ENCODE results near the gene SRGAP1. TPM values are rescaled to one million over a fixed set of nuclear protein-coding genes. Genes with fewer than 3 reads are reported as not detected.

Gene SRGAP1
- total RNA-seq, 1 experiment from 2014 or later = 28.3 TPM

- CTCF ChIA-PET = no interaction called here
- DNase-seq = no peak
- H3K36me3 Mint-ChIP-seq (ENCODE audit: insufficient read depth, unreplicated experiment) = no peaks in the 10 kb centered on the region
- H3K27me3 Mint-ChIP-seq (ENCODE audit: unreplicated experiment) = no peaks in the 10 kb centered on the region
- H3K9me3 Mint-ChIP-seq (ENCODE audit: low read depth, unreplicated experiment) = no peaks in the 10 kb centered on the region
- no TSS peak for BruUV-seq (replicated peaks)
- peaks cover 24% of the 10 kb centered on the region for H3K4me1 Mint-ChIP-seq (ENCODE audit: low read depth, unreplicated experiment)
- TF ChIP-seq CTCF (IDR thresholded peaks at IDR 0.05; ENCODE audit: unreplicated experiment) = no peak
- intact Hi-C loops (cut with micrococcal nuclease; ENCODE audit: unreplicated experiment) = no loop called here
- no peak overlapping the region for H3K4me3 Mint-ChIP-seq (ENCODE audit: low read depth, unreplicated experiment)
- no peak overlapping the region for H3K27ac Mint-ChIP-seq (ENCODE audit: unreplicated experiment)
These were observed 138.2 kb downstream of the SRGAP1 start for GRCh38 chr12:63982604-63983295.

GRCh38 chr12:63985456-63985855 lies 141.0 kb downstream of the SRGAP1 start:
- no peak for TF ChIP-seq CTCF (IDR thresholded peaks at IDR 0.05; ENCODE audit: unreplicated experiment)
- H3K4me3 Mint-ChIP-seq (ENCODE audit: low read depth, unreplicated experiment) = no peak overlapping the region
- no TSS peak for BruUV-seq (replicated peaks)
- H3K27ac Mint-ChIP-seq (ENCODE audit: unreplicated experiment) = no peak overlapping the region
- no peaks in the 10 kb centered on the region for H3K27me3 Mint-ChIP-seq (ENCODE audit: unreplicated experiment)
- intact Hi-C loops (cut with micrococcal nuclease; ENCODE audit: unreplicated experiment) = no loop called here
- H3K4me1 Mint-ChIP-seq (ENCODE audit: low read depth, unreplicated experiment) = no peaks in the 10 kb centered on the region
- H3K36me3 Mint-ChIP-seq (ENCODE audit: insufficient read depth, unreplicated experiment) = no peaks in the 10 kb centered on the region
- DNase-seq = no peak
- no peaks in the 10 kb centered on the region for H3K9me3 Mint-ChIP-seq (ENCODE audit: low read depth, unreplicated experiment)
- CTCF ChIA-PET = no interaction called here

GRCh38 chr12:63985945-63986344 lies 141.4 kb downstream of the SRGAP1 start:
- peaks cover 4% of the 10 kb centered on the region for H3K36me3 Mint-ChIP-seq (ENCODE audit: insufficient read depth, unreplicated experiment)
- H3K4me1 Mint-ChIP-seq (ENCODE audit: low read depth, unreplicated experiment) = peaks cover 4% of the 10 kb centered on the region
- CTCF ChIA-PET = no interaction called here
- no peak for DNase-seq
- no peak overlapping the region for H3K4me3 Mint-ChIP-seq (ENCODE audit: low read depth, unreplicated experiment)
- H3K27me3 Mint-ChIP-seq (ENCODE audit: unreplicated experiment) = no peaks in the 10 kb centered on the region
- no peak overlapping the region for H3K27ac Mint-ChIP-seq (ENCODE audit: unreplicated experiment)
- TF ChIP-seq CTCF (IDR thresholded peaks at IDR 0.05; ENCODE audit: unreplicated experiment) = no peak
- BruUV-seq (replicated peaks) = no TSS peak
- intact Hi-C loops (cut with micrococcal nuclease; ENCODE audit: unreplicated experiment) = no loop called here
- no peaks in the 10 kb centered on the region for H3K9me3 Mint-ChIP-seq (ENCODE audit: low read depth, unreplicated experiment)

DNA sequence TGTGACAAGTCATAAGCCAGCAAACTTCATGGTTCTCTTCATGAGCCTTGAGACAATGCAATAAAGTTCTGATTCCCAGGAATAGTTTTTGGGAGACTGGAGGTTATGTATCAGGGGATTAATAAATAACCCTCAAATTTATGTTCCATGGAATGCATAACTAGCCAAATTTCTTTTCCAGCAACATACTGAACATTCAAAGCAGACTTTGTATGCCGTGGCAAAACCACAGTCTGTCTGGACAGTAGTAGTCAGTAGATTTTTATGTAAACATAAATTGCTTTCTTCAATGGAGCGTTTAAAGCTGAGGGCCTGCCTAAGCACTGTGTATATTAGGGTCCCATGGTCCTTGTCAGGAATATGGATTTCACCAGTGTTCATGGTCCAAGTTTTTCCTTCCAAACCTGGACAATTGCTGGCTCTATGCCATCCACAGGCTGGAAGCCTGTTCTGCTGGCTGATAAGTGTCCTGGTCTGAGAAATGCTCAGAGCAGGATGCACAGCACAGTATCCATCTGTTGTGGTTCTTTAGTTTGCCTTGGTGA lies 144.9 kb downstream of the SRGAP1 start:
- CTCF ChIA-PET = no interaction called here
- Mint-ChIP-seq H3K4me3 (ENCODE audit: low read depth, unreplicated experiment) (no peak overlapping the region), H3K27ac (ENCODE audit: unreplicated experiment) (no peak overlapping the region), H3K4me1 (ENCODE audit: low read depth, unreplicated experiment) (peaks cover 7% of the 10 kb centered on the region), H3K27me3 (ENCODE audit: unreplicated experiment) (no peaks in the 10 kb centered on the region), H3K9me3 (ENCODE audit: low read depth, unreplicated experiment) (no peaks in the 10 kb centered on the region), H3K36me3 (ENCODE audit: insufficient read depth, unreplicated experiment) (peaks cover 6% of the 10 kb centered on the region)
- BruUV-seq (replicated peaks) = no TSS peak
- DNase-seq = no peak
- intact Hi-C loops (cut with micrococcal nuclease; ENCODE audit: unreplicated experiment) = no loop called here
- no peak for TF ChIP-seq CTCF (IDR thresholded peaks at IDR 0.05; ENCODE audit: unreplicated experiment)
